ENCODE results near the gene ANP32D.
"Not testable (repeated sequence)": the region's sequence is repeated elsewhere in the genome, so short reads cannot be mapped to it uniquely, and the experiment has no call there.

ANP32D gene

GRCh38 chr12:48506836-48507235 is 34.5 kb downstream of the ANP32D start:
- not testable (repeated sequence) for DNase-seq

GRCh38 chr12:48508987-48509386 is 36.6 kb downstream of the ANP32D start:
- no peak for DNase-seq

GRCh38 chr12:48510111-48510510 is 37.8 kb downstream of the ANP32D start:
- no peak for DNase-seq

GRCh38 chr12:48512855-48513254 is 40.5 kb downstream of the ANP32D start:
- no peak for DNase-seq

GRCh38 chr12:48514728-48515127 is 42.4 kb downstream of the ANP32D start:
- no peak for DNase-seq

GRCh38 chr12:48520381-48520780 is 48.0 kb downstream of the ANP32D start:
- DNase-seq, result not testable (repeated sequence)

All from T-helper 2 cell (primary cell).